Uterus (tissue), 2 donors: Measurements from ENCODE around the gene VIPR2.

Experiments used
- POLR2A ChIP-seq, 2 donors: fragments of 450-650 bp; IDR thresholded peaks; one replicate each; pipeline ENCODE4 v1.6.1; 2016; ENCODE audit warnings: antibody characterized with exemption in 2 of 2, mild to moderate bottlenecking in 1 of 2, moderate library complexity in 1 of 2
- TF ChIP-seq, protein P1 (sequence below), 4 experiments: fragments of 200-600 bp in 2 of 4; fragments of 450-650 bp in 2 of 4; sonication (generic) in 2 of 4; IDR thresholded peaks; one replicate each; pipeline ENCODE4 v1.5.1; 2016 to 2019; ENCODE audit warnings: antibody characterized with exemption in 4 of 4, mild to moderate bottlenecking in 2 of 4, moderate library complexity in 1 of 4

DNA sequence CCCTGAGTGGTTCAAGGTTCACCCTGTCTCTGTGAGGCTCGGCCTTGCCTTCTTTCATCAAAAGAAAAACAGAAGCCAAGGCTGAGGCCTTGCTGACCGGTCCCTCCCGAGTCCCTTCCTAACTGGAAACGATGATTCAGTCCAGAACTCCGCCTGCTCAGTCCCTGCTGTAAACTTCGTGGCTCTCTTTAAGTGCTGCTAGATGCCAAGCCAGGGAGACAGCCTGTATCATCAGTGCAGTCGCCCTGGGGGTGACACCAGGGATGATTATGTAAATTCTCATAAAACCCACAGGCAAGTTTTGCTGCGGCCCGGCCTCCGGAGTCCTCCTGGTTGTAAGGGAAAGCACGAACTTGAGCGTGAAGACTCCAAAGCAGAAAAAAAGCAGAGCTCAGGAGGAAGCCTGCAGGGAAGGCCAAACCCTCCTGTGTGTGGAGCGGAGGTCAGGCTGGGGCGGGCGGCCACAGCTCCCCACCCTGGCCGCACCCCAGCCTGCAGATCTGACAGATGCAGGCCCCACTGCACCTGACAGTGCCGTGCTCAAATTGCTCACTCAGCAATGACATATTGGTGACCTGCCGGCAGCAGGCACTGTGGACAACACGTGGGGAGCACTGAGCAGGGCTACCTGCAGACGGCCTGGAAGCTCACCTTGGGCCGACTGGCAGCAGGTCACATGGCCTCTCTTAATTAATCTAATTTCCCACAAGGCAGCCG lies 164.9 kb downstream of the VIPR2 start:
- TF ChIP-seq, protein P1, sequence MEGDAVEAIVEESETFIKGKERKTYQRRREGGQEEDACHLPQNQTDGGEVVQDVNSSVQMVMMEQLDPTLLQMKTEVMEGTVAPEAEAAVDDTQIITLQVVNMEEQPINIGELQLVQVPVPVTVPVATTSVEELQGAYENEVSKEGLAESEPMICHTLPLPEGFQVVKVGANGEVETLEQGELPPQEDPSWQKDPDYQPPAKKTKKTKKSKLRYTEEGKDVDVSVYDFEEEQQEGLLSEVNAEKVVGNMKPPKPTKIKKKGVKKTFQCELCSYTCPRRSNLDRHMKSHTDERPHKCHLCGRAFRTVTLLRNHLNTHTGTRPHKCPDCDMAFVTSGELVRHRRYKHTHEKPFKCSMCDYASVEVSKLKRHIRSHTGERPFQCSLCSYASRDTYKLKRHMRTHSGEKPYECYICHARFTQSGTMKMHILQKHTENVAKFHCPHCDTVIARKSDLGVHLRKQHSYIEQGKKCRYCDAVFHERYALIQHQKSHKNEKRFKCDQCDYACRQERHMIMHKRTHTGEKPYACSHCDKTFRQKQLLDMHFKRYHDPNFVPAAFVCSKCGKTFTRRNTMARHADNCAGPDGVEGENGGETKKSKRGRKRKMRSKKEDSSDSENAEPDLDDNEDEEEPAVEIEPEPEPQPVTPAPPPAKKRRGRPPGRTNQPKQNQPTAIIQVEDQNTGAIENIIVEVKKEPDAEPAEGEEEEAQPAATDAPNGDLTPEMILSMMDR (IDR thresholded peaks at IDR 0.05) = no peak
- no peak for TF ChIP-seq POLR2A (IDR thresholded peaks at IDR 0.05)
